Activated CD8-positive, alpha-beta T cell treated with anti-CD3 and anti-CD28 coated beads for 36 hours (primary cell): ENCODE measurements around the gene RALGAPA1. TPM values are rescaled to one million over a fixed set of nuclear protein-coding genes. Genes with fewer than 3 reads are reported as not detected.

Experiments
- ATAC-seq: fragments of 200-7000 bp; cut with Tn5 transposase; one replicate; pipeline ENCODE4 v1.10.0; 2021; ENCODE audit warnings: mild to moderate bottlenecking, moderate library complexity
- CTCF ChIA-PET: fragments of 350-600 bp; sonication (Branson Sonifier 250); formaldehyde crosslinking; loops from one replicate; lab custom pipeline; 2021; ENCODE audit warnings: antibody characterized with exemption; lab: Charles Lee
- POLR2A ChIA-PET: fragments of 350-600 bp; sonication (Branson Sonifier 250); formaldehyde crosslinking; loops from one replicate; lab custom pipeline; 2021; ENCODE audit warnings: antibody characterized with exemption; lab: Charles Lee
- DNase-seq: peaks from one replicate; pipeline ENCODE4 v3.0.0-alpha.2; 2020
- H3K27ac Mint-ChIP-seq: one replicate; pipeline ENCODE4 v1.8.0; 2021; ENCODE audit warnings: mild to moderate bottlenecking, mixed read lengths
- H3K27me3 Mint-ChIP-seq: one replicate; pipeline ENCODE4 v1.8.0; 2021; ENCODE audit warnings: mixed read lengths
- H3K36me3 Mint-ChIP-seq: one replicate; pipeline ENCODE4 v1.8.0; 2021; ENCODE audit warnings: low read depth, mixed read lengths
- H3K4me1 Mint-ChIP-seq: one replicate; pipeline ENCODE4 v1.8.0; 2021; ENCODE audit warnings: low read depth, mixed read lengths
- H3K4me3 Mint-ChIP-seq: one replicate; pipeline ENCODE4 v1.8.0; 2021; ENCODE audit warnings: mild to moderate bottlenecking, moderate library complexity, mixed read lengths
- H3K9me3 Mint-ChIP-seq: one replicate; pipeline ENCODE4 v1.8.0; 2021; ENCODE audit warnings: mixed read lengths
- intact Hi-C: fragments of 100-400 bp; cut with micrococcal nuclease; formaldehyde crosslinking; loops from one replicate; pipeline ENCODE4 v1.10.0; 2022
- total RNA-seq, 2 experiments: library from RNA; stranded (reverse); gene quantifications; one replicate each; pipeline ENCODE4 v1.2.3, GENCODE V29; 2021
- TF ChIP-seq, protein P1 (sequence below): fragments of 200-600 bp; IDR thresholded peaks from one replicate; pipeline ENCODE4 v1.8.0; 2022; ENCODE audit warnings: antibody characterized with exemption, mild to moderate bottlenecking

RALGAPA1 gene
- total RNA-seq, 2 experiments from 2014 or later, result 23.7 to 26.5 TPM

DNA sequence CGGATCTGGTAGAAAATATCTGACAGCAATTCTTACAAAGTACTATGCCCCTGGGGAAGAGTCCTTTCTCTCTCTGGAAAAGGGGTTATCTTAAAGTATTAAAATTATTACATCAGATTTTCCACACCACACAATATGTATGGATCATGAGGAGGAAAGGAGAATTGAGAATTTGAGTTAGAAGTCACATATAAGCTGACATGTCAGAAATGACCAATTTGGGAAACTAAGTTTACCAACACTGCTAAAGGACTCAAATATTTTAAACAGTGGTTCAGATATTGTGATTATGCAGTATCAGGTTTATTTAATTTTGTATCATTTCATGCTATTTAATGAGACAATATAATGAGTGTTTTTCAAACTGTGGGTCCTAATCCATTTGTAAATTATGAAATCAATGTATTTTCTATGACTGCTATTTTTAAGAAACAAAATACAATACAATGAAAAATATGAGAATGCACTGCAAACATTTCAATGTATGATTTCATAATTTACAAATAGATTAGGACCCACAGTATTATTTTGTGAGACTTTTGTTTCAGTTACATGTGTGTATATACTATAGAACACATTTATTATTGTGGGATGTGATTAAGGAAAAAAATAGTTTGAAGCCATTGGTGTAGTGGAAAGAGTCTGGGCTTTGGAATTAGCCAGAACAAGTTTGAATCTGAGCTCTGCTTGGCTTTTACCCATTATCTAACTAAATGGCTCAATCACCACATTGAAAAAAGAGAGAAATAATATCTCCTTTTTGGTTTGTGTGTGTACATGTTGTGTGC lies 276.9 kb downstream of the RALGAPA1 start:
- intact Hi-C loops, result no loop called here

DNA sequence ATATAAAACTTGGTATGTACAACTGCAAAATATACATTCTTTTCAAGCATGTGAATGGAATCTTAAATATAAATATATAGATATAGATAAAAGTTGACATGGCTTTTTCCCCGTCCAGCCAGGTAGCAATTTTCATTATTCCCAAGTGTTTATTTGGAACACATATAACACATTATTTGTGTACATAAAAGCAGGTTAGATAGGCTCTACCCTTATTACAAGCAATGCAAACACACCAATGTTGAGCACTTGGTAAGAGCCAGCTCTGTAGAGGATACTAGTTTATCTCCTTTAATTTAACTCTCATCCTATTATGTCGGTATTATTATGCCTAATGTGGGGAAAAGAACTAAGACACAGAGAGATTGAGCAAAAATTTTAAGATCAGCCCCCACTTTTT lies 282.1 kb downstream of the RALGAPA1 start:
- Mint-ChIP-seq H3K9me3 (peaks cover 1% of the 10 kb centered on the region), H3K4me3 (no peak overlapping the region), H3K36me3 (no peaks in the 10 kb centered on the region), H3K4me1 (no peaks in the 10 kb centered on the region), H3K27ac (no peak overlapping the region), H3K27me3 (peaks cover 23% of the 10 kb centered on the region)
- ChIA-PET POLR2A (no interaction called here), CTCF (no interaction called here)
- intact Hi-C loops, result no loop called here
- TF ChIP-seq, protein P1, sequence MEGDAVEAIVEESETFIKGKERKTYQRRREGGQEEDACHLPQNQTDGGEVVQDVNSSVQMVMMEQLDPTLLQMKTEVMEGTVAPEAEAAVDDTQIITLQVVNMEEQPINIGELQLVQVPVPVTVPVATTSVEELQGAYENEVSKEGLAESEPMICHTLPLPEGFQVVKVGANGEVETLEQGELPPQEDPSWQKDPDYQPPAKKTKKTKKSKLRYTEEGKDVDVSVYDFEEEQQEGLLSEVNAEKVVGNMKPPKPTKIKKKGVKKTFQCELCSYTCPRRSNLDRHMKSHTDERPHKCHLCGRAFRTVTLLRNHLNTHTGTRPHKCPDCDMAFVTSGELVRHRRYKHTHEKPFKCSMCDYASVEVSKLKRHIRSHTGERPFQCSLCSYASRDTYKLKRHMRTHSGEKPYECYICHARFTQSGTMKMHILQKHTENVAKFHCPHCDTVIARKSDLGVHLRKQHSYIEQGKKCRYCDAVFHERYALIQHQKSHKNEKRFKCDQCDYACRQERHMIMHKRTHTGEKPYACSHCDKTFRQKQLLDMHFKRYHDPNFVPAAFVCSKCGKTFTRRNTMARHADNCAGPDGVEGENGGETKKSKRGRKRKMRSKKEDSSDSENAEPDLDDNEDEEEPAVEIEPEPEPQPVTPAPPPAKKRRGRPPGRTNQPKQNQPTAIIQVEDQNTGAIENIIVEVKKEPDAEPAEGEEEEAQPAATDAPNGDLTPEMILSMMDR, result no peak
- no peak for ATAC-seq
- no peak for DNase-seq

More for the DNA sequence above, 276.9 kb downstream of the RALGAPA1 start:
- ChIA-PET POLR2A (interaction anchor here (0.5 kb wide), 1 partner anchor 931 kb away, joined by 3 read pairs; no protein-coding TSS in a partner anchor), CTCF (interaction anchor here (2.4 kb wide), 1 partner anchor 11 kb away, joined by 6 read pairs; no protein-coding TSS in a partner anchor)
- H3K27me3 Mint-ChIP-seq, result peaks cover 52% of the 10 kb centered on the region
- TF ChIP-seq, protein P1, result no peak
- H3K9me3 Mint-ChIP-seq, result no peaks in the 10 kb centered on the region
- no peak overlapping the region for H3K27ac Mint-ChIP-seq
- DNase-seq (no peak), ATAC-seq (no peak)
- H3K4me3 Mint-ChIP-seq, result no peak overlapping the region
- H3K36me3 Mint-ChIP-seq, result no peaks in the 10 kb centered on the region
- peaks cover 6% of the 10 kb centered on the region for H3K4me1 Mint-ChIP-seq

DNA sequence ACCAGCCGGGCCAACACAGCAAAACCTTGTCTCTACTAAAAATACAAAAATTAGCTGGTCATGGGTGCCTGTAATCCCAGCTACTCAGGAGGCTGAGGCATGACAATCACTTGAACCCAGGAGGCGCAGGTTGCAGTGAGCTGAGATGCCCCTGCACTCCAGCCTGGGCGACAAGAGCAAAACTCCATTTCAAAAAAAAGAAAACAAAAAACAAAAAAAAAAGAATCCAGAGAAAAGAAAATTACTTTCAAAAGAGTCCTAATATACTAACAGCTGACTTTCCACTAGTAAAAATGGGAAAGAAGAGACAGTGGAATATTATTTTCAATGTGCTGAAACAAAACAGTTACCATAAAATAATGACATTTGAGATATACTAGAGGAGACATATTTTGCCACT lies 283.4 kb downstream of the RALGAPA1 start:
- intact Hi-C loops, result no loop called here
- TF ChIP-seq, protein P1, result no peak
- Mint-ChIP-seq H3K4me1 (no peaks in the 10 kb centered on the region), H3K36me3 (no peaks in the 10 kb centered on the region), H3K27me3 (peaks cover 14% of the 10 kb centered on the region), H3K27ac (no peak overlapping the region), H3K9me3 (peaks cover 1% of the 10 kb centered on the region), H3K4me3 (no peak overlapping the region)
- DNase-seq (no peak), ATAC-seq (no peak)
- CTCF ChIA-PET, result no interaction called here
- POLR2A ChIA-PET, result no interaction called here

DNA sequence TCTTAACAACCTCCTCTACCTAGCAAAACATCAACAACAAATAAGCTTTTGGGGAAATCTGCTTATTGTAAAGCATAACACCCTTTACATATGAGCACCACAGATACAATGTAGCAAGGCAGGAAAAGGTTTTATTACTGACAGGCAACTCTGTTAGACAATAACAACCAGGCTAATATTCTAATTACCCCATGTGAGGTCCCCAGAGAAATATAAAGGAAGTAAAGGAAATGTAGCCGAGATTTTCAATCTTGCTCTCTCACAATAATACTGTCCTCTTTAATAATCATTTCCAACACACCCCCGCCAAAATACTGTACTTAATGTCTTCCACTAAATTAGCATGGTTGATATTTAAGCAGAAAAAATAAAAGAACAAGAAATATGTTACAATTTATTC lies 289.1 kb downstream of the RALGAPA1 start:
- ATAC-seq (no peak), DNase-seq (no peak)
- Mint-ChIP-seq H3K4me3 (no peak overlapping the region), H3K36me3 (no peaks in the 10 kb centered on the region), H3K9me3 (peaks cover 1% of the 10 kb centered on the region), H3K27ac (no peak overlapping the region), H3K4me1 (no peaks in the 10 kb centered on the region), H3K27me3 (peaks cover 3% of the 10 kb centered on the region)
- TF ChIP-seq, protein P1, result no peak
- CTCF ChIA-PET, result no interaction called here
- intact Hi-C loops, result no loop called here
- POLR2A ChIA-PET, result no interaction called here

DNA sequence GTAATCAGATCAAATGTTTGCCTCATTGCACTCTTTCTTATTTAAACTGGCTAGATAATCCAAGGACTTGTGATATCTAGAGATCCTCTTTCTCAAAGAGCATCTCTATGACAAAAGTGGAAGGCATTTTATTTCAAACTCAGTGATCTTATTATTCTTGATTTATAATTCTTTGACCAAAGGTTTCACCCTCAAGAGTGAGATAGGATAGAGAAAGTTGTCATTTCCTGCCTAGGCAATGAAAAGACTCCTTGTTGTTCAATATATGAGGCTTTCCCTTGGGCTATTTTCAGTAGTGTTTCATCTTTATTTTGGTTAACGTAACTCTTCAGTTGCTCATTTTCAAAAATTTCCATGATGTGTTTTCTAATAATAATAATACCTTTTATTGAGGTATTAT lies 293.2 kb downstream of the RALGAPA1 start:
- Mint-ChIP-seq H3K27ac (no peak overlapping the region), H3K9me3 (no peaks in the 10 kb centered on the region), H3K4me1 (no peaks in the 10 kb centered on the region), H3K27me3 (peaks cover 2% of the 10 kb centered on the region), H3K4me3 (no peak overlapping the region), H3K36me3 (no peaks in the 10 kb centered on the region)
- ATAC-seq (no peak), DNase-seq (no peak)
- TF ChIP-seq, protein P1, result no peak
- POLR2A ChIA-PET, result no interaction called here
- CTCF ChIA-PET, result no interaction called here
- intact Hi-C loops, result no loop called here
